ENCODE data around the gene HSD17B1. TPM values are rescaled to one million over a fixed set of nuclear protein-coding genes. Genes with fewer than 3 reads are reported as not detected.
A peak's percentile ranks its signal among the peaks of the same experiment; 100 is the strongest.
"Not testable (repeated sequence)": the region's sequence is repeated elsewhere in the genome, so short reads cannot be mapped to it uniquely, and the experiment has no call there.

Gene HSD17B1, protein sequence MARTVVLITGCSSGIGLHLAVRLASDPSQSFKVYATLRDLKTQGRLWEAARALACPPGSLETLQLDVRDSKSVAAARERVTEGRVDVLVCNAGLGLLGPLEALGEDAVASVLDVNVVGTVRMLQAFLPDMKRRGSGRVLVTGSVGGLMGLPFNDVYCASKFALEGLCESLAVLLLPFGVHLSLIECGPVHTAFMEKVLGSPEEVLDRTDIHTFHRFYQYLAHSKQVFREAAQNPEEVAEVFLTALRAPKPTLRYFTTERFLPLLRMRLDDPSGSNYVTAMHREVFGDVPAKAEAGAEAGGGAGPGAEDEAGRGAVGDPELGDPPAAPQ
- 1 to 10 TPM; 1.2 to 2.2 (median 1.9) TPM for total RNA-seq
- polyA plus RNA-seq: under 1 TPM; 0.39 to 0.59 TPM
- 0.67 reads per million for total RNA-seq

DNA sequence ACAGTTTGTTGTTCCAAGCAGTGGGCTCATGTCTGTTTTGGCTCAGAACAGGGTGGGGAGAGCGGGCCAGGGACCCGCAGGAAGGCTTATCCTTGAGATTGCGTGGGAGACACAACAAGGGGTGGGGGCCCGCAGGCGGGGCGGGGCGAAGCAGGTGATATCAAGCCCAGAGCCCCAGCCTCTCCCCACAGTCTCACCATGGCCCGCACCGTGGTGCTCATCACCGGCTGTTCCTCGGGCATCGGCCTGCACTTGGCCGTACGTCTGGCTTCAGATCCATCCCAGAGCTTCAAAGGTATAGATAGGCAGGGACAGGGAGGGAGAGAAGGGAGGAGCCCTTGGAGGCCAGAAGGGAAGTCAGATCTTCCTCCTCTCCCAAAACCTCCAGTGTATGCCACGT is at the start of gene HSD17B1:
HSD17B1 (plus strand) TSS at position 188 of the 400 bp plus-strand sequence; CDS start at position 199, 11 bp downstream.
- H3K36me3 Mint-ChIP-seq; H3K4me3 ChIP-seq (ENCODE audit: low read length); H3K27me3 Mint-ChIP-seq; H3K9me3 ChIP-seq (ENCODE audit: control insufficient read depth in 2 of 3, low read length in 3 of 3); intact Hi-C loops (cut with micrococcal nuclease); DNase-seq; H3K9me3 Mint-ChIP-seq; ATAC-seq; H3K27me3 ChIP-seq (ENCODE audit: control insufficient read depth in 2 of 2, insufficient read depth in 2 of 2, low read length in 2 of 2); CTCF ChIA-PET; H3K36me3 ChIP-seq (ENCODE audit: control insufficient read depth in 2 of 3, insufficient read depth in 3 of 3, low read length in 3 of 3): not testable (repeated sequence)
- H3K4me1 Mint-ChIP-seq: peaks cover 12 to 52% (median 33%) of the 10 kb centered on the region in 7 donors
- H3K27ac Mint-ChIP-seq: peak within 1 kb of the TSS; percentile 80 to 93 (median 90)
- H3K4me1 ChIP-seq (ENCODE audit: control insufficient read depth in 2 of 2, insufficient read depth in 2 of 2, low read length in 2 of 2): peaks cover 14 to 15% of the 10 kb centered on the region in 2 donors
- H3K4me3 Mint-ChIP-seq: peak within 1 kb of the TSS; percentile 84 to 95 (median 90)
- peak within 1 kb of the TSS; percentile 86 for H3K27ac ChIP-seq (ENCODE audit: low read depth, low read length)
- POLR2A ChIA-PET: interaction anchor here (2.6 to 3.2 kb wide), 2 partner anchors 14 to 16 kb away, joined by 19 to 26 read pairs; partner anchors contain the start of genes MLX and NAGLU

DNA sequence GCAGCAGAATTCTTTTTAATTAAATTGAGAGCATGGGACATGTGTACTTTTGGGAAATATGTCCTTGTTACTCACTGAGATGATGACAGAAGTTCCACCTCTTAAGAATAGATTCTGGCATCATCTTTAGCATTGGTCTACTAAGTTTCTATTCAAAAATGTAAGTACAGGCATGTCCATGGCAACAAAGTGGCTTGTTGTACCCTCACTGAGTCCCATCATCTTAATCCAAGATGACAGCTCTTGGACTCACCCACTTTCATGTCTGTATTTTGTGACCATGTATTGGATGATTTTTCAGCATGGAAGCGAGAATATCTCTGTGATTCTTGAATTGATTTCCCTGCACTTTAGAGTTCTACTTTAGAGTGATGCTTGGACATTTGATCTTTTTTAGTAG is 49.8 kb upstream of the HSD17B1 start:
- H3K27me3 Mint-ChIP-seq: no peaks in the 10 kb centered on the region
- H3K4me3 Mint-ChIP-seq: no peak overlapping the region
- H3K27me3 ChIP-seq (ENCODE audit: control insufficient read depth in 2 of 2, insufficient read depth in 2 of 2, low read length in 2 of 2): no peaks in the 10 kb centered on the region
- DNase-seq (no peak), ATAC-seq (no peak)
- H3K36me3 Mint-ChIP-seq: peaks cover 6 to 44% (median 19%) of the 10 kb centered on the region in 5 donors
- no peaks in the 10 kb centered on the region for H3K9me3 Mint-ChIP-seq
- H3K9me3 ChIP-seq (ENCODE audit: control insufficient read depth in 2 of 3, low read length in 3 of 3): no peaks in the 10 kb centered on the region
- no peak overlapping the region for H3K27ac Mint-ChIP-seq
- H3K36me3 ChIP-seq (ENCODE audit: control insufficient read depth in 2 of 3, insufficient read depth in 3 of 3, low read length in 3 of 3): peaks cover 0 to 50% (median 6%) of the 10 kb centered on the region in 3 experiments
- intact Hi-C loops (cut with micrococcal nuclease): no loop called here
- H3K4me3 ChIP-seq (ENCODE audit: low read length): no peak overlapping the region
- H3K27ac ChIP-seq (ENCODE audit: low read depth, low read length): no peak overlapping the region
- ChIA-PET CTCF (no interaction called here), POLR2A (no interaction called here)
- no peaks in the 10 kb centered on the region for H3K4me1 Mint-ChIP-seq
- no peaks in the 10 kb centered on the region for H3K4me1 ChIP-seq (ENCODE audit: control insufficient read depth in 2 of 2, insufficient read depth in 2 of 2, low read length in 2 of 2)

DNA sequence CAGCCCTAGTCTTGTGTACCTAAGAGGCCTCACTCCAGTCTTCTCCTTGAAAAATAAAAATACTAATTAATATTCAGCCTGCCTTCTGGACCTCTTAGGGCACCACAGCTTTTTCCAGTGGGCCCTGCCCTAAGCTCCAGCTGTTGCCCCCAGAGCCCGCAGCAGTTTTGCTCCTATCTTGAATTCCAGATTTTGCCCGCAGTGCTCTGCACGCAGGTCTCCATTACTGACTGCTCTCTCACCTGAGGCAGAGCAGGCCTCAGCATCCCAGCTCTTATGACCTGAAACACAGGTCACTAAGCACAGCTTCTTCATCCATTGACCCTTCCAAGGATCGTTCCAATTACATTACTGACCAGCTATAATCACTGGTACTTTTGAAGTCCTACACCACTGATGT is 45.1 kb upstream of the HSD17B1 start:
- ChIA-PET CTCF (no interaction called here), POLR2A (no interaction called here)
- peak overlapping the region in 1 of 9 donors; percentile 54 for H3K27ac Mint-ChIP-seq
- peaks cover 0 to 19% (median 0%) of the 10 kb centered on the region in 7 donors for H3K4me1 Mint-ChIP-seq
- no peak overlapping the region for H3K4me3 ChIP-seq (ENCODE audit: low read length)
- no peak overlapping the region for H3K27ac ChIP-seq (ENCODE audit: low read depth, low read length)
- H3K4me1 ChIP-seq (ENCODE audit: control insufficient read depth in 2 of 2, insufficient read depth in 2 of 2, low read length in 2 of 2): no peaks in the 10 kb centered on the region
- no peak for DNase-seq
- H3K27me3 ChIP-seq (ENCODE audit: control insufficient read depth in 2 of 2, insufficient read depth in 2 of 2, low read length in 2 of 2): no peaks in the 10 kb centered on the region
- intact Hi-C loops (cut with micrococcal nuclease): no loop called here
- no peak for ATAC-seq
- H3K9me3 ChIP-seq (ENCODE audit: control insufficient read depth in 2 of 3, low read length in 3 of 3): no peaks in the 10 kb centered on the region
- no peaks in the 10 kb centered on the region for H3K9me3 Mint-ChIP-seq
- H3K36me3 Mint-ChIP-seq: peaks cover 2 to 32% (median 18%) of the 10 kb centered on the region in 5 donors
- H3K27me3 Mint-ChIP-seq: no peaks in the 10 kb centered on the region
- H3K36me3 ChIP-seq (ENCODE audit: control insufficient read depth in 2 of 3, insufficient read depth in 3 of 3, low read length in 3 of 3): peaks cover 0 to 48% (median 0%) of the 10 kb centered on the region in 3 experiments
- no peak overlapping the region for H3K4me3 Mint-ChIP-seq

DNA sequence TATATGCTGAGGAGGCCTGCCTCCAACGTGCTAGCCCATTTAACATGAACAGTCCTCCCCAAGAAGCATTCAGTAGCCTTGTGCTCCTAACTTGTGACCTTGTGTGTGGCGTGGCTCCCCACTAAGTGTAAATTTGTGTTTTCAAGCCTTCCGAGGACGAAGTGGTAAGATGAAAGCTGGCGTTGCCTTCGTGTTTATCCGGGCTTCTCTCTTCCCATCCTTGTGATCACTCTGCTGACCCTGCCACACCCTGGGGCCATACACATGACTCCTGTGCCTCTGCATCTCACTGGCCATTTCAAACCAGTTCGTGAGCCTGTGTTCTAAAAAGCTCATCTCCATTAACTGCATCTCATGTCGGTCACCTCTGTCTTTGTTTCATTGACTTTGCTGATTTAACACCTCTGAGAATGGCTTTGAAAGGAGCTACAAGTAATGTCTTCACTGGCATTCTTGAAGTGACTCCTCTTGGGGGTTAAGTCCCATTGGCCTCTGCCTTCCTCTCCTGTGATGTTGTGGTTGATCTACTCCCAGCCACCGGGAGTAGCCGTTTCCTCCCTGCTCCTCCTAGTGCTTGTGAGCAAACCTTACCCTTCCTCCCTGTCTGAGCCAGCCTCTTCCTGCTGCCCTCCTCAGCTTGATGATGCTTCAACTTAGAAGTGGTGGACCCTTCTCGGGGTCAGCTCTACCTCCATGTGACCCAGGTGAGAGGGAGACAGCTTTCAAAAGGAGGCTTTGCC is 44.1 kb upstream of the HSD17B1 start:
- Histone ChIP-seq H3K27me3 (ENCODE audit: control insufficient read depth in 2 of 2, insufficient read depth in 2 of 2, low read length in 2 of 2) (no peaks in the 10 kb centered on the region), H3K27ac (ENCODE audit: low read depth, low read length) (no peak overlapping the region), H3K36me3 (ENCODE audit: control insufficient read depth in 2 of 3, insufficient read depth in 3 of 3, low read length in 3 of 3) (peaks cover 0 to 42% (median 0%) of the 10 kb centered on the region in 3 experiments), H3K9me3 (ENCODE audit: control insufficient read depth in 2 of 3, low read length in 3 of 3) (no peaks in the 10 kb centered on the region), H3K4me1 (ENCODE audit: control insufficient read depth in 2 of 2, insufficient read depth in 2 of 2, low read length in 2 of 2) (no peaks in the 10 kb centered on the region), H3K4me3 (ENCODE audit: low read length) (no peak overlapping the region)
- POLR2A ChIA-PET: no interaction called here
- Mint-ChIP-seq H3K36me3 (peaks cover 2 to 26% (median 16%) of the 10 kb centered on the region in 5 donors), H3K27me3 (no peaks in the 10 kb centered on the region), H3K4me3 (no peak overlapping the region), H3K9me3 (no peaks in the 10 kb centered on the region), H3K4me1 (peaks cover 0 to 19% (median 0%) of the 10 kb centered on the region in 7 donors), H3K27ac (peak overlapping the region in 1 of 9 donors; percentile 33)
- DNase-seq (no peak), ATAC-seq (no peak)
- intact Hi-C loops (cut with micrococcal nuclease): no loop called here
- CTCF ChIA-PET: interaction anchor here (0.7 kb wide), 1 partner anchor 69 kb away, joined by 3 read pairs; no protein-coding TSS in a partner anchor

DNA sequence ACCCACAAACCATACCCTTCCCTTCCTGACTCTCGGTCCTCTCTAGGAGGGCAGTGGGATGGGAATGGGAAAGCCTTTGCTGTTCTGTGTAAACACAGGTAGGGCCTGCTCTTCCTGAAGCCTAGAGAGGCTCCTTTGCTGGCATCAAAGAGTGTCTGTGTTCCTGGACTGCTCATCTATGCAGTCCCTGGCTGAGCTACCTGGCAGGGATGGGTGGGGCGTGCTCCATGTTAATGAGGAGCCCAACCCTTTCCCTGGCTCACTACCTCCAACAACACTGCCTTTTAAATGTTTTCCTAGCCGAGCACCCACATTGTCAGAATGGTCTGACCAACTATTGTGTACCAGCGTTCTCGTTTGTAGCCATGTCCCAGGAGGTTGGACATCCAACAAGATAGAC is 43.3 kb upstream of the HSD17B1 start:
- no peak overlapping the region for H3K4me3 Mint-ChIP-seq
- Histone ChIP-seq H3K36me3 (ENCODE audit: control insufficient read depth in 2 of 3, insufficient read depth in 3 of 3, low read length in 3 of 3) (peaks cover 0 to 47% (median 0%) of the 10 kb centered on the region in 3 experiments), H3K9me3 (ENCODE audit: control insufficient read depth in 2 of 3, low read length in 3 of 3) (no peaks in the 10 kb centered on the region), H3K4me1 (ENCODE audit: control insufficient read depth in 2 of 2, insufficient read depth in 2 of 2, low read length in 2 of 2) (no peaks in the 10 kb centered on the region), H3K4me3 (ENCODE audit: low read length) (no peak overlapping the region), H3K27ac (ENCODE audit: low read depth, low read length) (no peak overlapping the region), H3K27me3 (ENCODE audit: control insufficient read depth in 2 of 2, insufficient read depth in 2 of 2, low read length in 2 of 2) (no peaks in the 10 kb centered on the region)
- CTCF ChIA-PET: no interaction called here
- intact Hi-C loops (cut with micrococcal nuclease): no loop called here
- POLR2A ChIA-PET: no interaction called here
- H3K27ac Mint-ChIP-seq: no peak overlapping the region
- DNase-seq (no peak), ATAC-seq (no peak)
- H3K36me3 Mint-ChIP-seq: peaks cover 2 to 21% (median 16%) of the 10 kb centered on the region in 5 donors
- peaks cover 0 to 19% (median 0%) of the 10 kb centered on the region in 7 donors for H3K4me1 Mint-ChIP-seq
- no peaks in the 10 kb centered on the region for H3K27me3 Mint-ChIP-seq
- no peaks in the 10 kb centered on the region for H3K9me3 Mint-ChIP-seq

DNA sequence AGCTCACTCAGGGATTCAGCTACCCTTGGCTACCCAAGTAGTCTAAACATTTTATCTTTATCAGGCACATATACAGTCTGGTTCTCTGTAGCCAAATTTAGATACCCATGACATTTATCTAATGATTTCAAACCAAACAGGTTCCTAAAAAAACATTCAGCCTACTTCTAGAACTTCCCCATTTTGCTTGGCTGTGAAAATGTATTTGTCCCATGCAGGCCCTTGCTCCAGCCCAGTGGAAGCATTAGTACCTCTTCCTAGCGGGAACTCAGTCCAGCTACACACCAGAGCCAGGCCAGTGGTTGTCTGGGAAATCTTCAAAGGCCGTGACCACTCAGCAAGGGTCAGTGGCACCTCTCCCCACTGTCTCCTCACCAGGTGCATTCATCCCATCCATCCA is 42.9 kb upstream of the HSD17B1 start:
- CTCF ChIA-PET: no interaction called here

More for the DNA sequence above, 42.9 kb upstream of the HSD17B1 start:
- intact Hi-C loops (cut with micrococcal nuclease): no loop called here
- ATAC-seq (no peak), DNase-seq (no peak)
- Histone ChIP-seq H3K9me3 (ENCODE audit: control insufficient read depth in 2 of 3, low read length in 3 of 3) (no peaks in the 10 kb centered on the region), H3K27me3 (ENCODE audit: control insufficient read depth in 2 of 2, insufficient read depth in 2 of 2, low read length in 2 of 2) (no peaks in the 10 kb centered on the region), H3K4me3 (ENCODE audit: low read length) (no peak overlapping the region), H3K4me1 (ENCODE audit: control insufficient read depth in 2 of 2, insufficient read depth in 2 of 2, low read length in 2 of 2) (no peaks in the 10 kb centered on the region), H3K36me3 (ENCODE audit: control insufficient read depth in 2 of 3, insufficient read depth in 3 of 3, low read length in 3 of 3) (peaks cover 0 to 42% (median 0%) of the 10 kb centered on the region in 3 experiments), H3K27ac (ENCODE audit: low read depth, low read length) (no peak overlapping the region)
- Mint-ChIP-seq H3K9me3 (no peaks in the 10 kb centered on the region), H3K27ac (no peak overlapping the region), H3K4me1 (peaks cover 0 to 19% (median 0%) of the 10 kb centered on the region in 7 donors), H3K27me3 (no peaks in the 10 kb centered on the region), H3K4me3 (no peak overlapping the region), H3K36me3 (peaks cover 2 to 20% (median 16%) of the 10 kb centered on the region in 5 donors)
- POLR2A ChIA-PET: no interaction called here

All from naive thymus-derived CD4-positive, alpha-beta T cell (primary cell).